GM21381 (cell line): Measurements from ENCODE around the gene LCP2.

Experiments
- ATAC-seq: cut with Tn5 transposase; IDR thresholded peaks from one replicate; pipeline ENCODE4 v1.9.1; 2021; ENCODE audit warnings: mild to moderate bottlenecking, moderate library complexity; ENCODE audit not compliant: unreplicated experiment

Gene LCP2

DNA sequence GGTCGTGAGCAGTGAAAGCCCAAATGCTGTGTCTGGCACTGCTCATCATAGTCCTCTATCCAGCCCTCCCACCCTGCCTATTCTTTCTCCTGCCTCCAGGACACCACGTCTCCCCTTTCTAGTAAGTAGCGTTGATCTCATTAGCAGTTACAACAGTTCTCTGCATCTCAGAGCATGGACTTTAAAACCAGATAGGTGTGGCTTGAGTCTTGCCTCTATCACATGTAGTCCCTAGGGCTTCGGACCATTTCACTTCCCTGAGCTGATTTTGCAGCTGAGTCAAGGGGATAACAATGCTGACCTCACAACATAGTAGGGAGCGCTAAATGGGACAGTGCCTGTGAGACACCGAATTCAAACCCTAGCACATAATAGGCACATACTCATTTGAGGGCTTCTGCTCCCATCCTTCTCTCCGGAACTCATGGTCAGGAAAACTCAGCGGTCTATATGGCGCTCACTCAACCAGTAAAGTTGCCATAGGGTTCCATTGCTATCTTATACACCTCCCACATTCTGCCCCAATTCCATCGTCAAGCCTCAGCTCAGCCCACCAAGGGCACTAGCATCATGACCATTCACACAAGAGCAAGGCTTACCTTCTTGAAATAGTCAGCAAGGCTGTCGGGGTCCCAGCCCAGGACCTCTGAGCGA, 515 bp downstream of the LCP2 start:
- peak; percentile 44 for ATAC-seq

DNA sequence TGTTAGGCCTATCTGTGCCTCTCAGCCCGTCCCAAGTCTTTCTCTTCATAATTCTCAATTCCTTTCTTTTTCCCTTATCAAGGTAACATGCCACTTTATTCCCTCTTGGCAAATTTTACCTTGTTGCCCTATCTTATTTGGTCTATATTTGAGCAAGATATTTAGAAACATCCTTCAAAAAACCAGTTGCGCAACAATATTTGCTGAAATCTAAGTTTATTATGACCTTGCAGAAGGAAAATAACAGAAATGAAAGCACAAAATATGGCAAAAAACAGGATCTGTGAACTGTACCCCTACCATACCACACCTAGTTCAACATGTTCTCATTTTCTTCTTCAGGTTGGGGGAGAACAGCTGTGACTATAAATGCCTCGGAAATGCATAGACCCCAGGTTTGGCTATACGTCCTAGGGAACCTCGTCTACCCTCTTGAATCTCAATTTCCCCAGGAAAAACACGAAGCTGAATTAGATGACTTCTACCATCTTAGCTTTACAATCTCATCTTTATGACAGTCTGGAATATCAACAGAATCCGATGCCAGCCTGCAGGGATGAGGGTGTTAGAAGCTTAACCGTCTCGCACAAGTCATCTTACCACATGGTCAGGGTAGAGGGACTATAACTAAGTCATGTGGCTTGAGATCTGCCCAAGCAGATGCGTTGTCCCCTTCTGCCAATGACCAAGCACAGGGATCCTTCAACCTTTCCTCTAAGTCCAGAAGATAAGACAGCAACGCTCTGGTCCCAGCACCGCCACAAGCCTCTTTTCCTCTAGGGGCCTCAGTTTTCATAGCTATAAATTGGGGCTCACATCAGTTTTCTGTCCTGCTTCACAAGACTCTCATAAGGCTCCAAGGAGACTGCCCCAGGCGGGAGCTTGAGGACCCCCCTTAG, 1.3 kb downstream of the LCP2 start:
- no peak for ATAC-seq

DNA sequence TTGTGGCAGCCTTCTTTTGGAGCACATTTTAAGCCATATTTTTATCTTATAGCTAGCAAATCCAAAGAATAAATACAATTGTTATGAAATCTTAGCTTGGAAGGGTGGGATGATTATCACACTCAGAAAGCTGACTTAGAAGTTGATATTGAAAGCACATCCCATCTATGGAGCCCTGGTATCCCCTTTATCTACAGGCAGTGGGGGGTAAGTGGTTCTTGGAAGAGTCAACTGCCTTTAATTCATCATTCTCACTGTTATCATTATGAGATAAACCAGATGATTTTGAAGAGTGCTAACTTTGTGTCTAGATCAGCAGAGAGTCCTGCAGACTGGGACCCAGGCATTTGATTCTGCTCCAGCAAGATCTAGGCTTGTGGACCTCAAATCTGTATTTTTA, 3.0 kb downstream of the LCP2 start:
- ATAC-seq: no peak

DNA sequence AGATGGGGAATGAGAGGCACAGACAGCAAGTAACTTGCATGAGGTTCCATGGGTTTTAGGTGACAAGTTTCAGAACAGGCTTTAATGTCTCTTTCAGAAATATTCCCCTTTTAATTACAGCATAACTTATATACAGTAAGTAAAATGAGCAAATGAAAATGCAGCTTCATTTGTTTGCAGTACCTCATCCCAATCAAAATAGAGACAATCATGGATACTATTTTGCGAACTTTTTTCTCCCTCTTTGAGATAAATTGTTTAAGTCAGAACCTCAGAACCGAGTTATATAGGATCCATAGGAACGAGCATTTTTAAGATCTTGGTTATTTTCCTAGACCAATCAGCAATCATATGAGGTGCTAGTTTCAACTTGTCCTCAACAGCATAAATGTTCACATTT, 3.5 kb downstream of the LCP2 start:
- no peak for ATAC-seq

DNA sequence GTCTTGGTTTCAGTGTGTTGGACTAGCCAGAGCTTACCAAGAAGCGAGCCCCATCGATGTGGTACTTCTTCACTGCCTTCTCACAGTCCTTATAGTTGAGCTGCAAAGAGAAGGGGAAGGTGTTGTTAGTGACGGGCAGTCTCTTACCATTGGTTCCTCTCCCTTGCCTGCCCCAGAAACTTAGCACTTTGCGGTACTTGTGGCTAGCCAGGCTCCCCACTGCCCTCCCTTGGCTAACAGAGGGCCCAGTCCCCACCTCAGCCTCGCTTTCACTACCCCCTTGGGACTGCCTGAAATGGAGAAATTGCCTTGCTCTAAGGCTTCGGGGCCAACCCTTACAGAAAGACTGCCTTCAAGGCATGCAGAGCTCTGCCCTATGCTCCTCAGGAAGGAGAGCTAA, 4.3 kb downstream of the LCP2 start:
- ATAC-seq: peak; percentile 81

DNA sequence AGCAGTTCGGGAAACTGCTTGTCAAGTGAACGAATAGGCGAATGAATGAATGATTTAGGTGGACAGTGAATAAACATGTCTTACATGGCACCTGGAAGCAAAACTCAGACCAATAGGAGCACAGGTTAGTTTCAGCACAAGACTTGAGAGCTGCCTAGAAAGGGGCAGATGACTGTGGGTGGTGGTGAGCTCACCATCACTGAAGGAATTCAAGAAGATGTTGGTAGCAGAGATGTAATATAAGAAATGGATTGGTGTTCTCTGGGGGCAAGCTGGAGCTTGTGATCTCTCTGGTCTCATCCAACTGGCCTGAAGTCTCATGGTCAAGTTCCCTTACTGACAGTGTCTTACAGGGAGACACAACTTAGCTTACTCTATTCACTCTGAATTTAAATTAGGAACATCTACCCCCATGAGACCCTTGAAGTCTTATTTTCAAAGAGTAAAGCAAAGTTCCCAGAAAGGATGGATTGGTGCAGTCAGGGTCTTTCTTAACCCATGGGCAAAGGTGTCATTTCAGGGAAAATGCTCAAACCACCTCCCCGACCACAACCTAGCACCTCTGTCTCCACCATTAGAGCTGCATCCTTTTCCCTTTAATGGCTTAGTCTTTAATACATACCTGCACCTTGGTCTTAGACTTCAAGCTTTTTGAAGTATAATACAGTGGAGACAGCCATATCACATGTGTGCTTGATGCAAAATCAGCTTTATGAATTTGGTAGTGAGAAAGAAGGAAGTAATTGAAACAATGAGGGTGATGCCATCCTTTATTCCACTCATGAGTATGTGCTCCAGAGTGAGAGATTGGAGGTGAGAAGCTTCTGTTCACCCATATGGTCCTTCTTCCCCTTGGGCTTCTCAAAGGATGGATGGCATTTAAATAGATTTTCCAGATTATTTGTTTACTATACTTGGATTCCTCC, 5.1 kb downstream of the LCP2 start:
- no peak for ATAC-seq

DNA sequence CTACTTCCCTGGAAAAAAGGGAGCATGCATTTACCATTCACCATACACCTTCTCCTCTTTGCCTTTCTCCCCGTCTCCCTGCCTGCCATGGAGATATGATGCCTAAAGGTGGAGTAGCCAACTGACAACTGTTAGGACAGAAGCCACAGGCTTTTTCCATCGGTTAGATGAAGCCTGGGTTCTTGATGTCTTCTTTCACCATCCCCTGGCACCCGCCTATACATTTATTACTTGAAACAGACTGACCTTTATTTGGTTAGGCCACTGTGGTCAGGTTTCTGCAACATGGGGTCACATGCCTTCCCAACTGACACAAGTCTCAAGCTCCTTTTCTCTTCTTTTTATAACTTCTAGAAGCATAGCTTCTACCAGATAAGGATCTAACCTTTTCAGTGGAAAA, 7.1 kb downstream of the LCP2 start:
- ATAC-seq: no peak

DNA sequence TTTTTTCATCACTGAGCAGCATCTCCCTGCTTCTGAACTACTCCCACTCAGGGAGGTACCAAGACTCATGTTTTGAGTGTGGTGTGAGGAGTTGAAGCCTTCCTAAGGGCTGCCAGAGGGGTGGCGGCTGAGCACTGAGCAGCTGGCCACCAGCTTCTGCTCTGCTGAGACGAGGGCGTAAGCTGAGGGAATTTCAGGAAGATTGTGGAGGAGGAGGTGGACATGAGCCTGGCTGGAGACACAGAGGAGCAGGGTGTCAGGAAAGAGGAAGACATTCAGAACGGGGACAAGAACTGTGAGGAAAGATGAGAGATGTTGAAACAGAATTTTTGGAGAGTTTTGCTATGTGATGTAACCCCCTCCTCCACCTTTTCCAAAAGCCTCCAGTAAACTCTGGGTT, 7.8 kb downstream of the LCP2 start:
- no peak for ATAC-seq

DNA sequence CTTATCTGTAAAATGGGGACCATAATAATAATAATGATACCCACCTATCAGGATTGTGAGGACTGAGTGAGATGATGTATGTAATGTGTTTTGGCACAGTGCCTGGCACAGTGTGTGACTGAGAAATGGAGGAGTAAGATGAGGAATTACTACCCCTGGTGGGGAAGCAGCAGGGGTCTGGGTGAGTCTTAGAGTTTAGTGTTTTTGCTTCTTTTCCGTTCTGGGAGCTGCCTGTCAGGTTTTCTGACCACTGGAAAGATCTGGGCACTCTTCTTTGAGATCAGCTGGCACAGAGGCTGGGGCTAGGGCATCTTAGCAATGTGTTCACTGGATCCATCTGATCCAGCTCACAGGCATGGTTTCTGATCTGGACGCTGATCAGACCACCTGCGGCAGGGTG, 8.5 kb downstream of the LCP2 start:
- no peak for ATAC-seq

DNA sequence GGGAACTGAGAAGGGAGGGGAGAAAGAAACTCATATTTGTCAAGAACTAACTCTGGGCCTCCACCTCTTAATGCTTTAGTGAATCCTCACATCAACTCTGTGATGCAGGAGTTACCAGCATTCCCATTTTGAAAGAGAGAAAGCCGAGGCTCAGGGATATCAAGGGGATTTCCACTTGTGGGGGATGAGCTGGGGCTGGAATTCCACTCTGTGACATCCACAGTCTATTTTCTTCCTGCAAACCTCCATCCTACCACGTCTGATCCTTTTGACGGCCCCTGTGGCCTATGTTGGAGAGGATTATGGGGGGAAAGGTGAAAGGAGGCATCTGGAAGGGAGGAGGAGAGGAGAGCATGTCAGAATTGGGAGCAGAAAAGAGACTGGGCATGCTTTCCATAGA, 9.0 kb downstream of the LCP2 start:
- ATAC-seq: no peak

DNA sequence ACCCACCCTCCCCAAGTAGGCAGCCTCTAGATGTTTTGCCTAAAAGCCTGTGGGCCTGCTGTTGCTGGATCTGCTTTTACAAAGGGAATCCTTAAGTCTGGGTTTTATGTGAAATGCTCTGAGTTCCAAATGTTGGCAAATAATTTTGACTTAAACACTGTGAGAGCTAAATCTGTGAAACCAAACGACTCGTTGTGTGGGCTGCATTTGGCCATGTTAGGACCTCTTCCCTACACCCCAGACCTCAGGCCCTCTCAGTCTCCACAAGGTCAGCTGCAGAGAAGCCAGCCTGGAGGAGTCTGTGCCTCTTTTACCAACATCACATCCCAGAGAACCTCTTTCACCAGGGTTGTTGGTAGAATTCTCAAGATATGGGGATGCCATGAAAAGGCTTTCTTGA, 9.4 kb downstream of the LCP2 start:
- no peak for ATAC-seq

DNA sequence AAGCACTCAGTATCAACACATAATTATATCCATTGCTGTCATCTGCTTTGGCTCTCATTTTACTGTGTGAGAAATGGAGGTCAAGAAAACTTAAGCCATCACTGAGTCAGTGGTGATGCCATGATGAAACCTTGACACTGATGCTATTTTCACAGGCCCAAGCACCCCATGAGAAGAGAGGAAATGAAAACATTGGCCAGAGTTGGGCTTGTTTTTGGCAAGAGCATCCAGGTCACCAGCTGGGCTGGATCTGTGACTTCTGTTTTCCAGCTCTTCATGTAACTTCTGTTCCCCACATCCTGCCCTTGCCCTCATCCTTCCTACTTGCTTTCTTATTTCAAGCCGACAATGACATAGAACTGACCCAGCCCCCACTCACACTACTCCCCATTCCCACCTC, 10.0 kb downstream of the LCP2 start:
- ATAC-seq: no peak

DNA sequence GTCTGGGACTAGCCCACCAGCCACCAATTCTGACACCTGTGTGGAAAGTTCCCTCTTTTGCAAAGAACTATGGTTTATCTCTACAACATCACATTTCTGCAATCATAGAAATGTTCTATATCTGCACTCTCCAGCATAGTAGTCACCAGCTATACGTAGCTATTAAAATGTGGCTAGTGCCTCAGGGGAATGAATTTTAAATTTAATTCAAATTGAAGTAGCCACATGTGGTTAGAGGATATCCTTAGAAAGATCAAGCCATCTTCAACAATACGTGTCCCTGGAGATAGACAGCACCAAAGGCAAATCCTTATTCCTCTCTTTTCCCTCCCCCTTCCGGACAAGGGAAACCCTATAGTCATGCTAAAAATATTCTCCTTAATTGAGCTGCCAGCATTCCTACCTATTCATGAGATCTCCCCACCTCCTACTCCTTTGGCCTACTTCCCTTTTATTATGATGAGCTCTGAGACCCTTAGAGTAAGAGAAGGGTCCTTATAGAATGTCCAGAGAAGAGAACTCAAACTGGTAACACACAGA, 11.1 kb downstream of the LCP2 start:
- no peak for ATAC-seq

DNA sequence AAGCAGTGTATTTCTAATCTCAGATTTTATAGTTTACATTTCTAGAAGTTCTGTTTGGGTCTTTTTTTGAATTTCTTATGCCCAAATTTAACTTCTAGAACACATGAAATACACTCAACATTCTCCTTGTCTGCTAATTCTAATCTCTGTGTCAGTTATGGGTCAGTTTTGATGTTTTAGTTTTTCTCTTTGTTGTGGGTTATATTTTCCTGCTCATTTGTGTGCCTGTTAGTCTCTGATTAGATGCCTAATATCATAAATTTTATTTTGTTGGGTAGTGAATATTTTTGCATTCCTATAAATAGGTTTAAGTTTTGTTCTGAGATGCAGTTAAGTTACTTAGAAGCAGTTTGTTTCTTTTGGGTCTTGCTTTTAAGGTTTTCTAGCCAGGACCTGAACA, 12.4 kb downstream of the LCP2 start:
- no peak for ATAC-seq

DNA sequence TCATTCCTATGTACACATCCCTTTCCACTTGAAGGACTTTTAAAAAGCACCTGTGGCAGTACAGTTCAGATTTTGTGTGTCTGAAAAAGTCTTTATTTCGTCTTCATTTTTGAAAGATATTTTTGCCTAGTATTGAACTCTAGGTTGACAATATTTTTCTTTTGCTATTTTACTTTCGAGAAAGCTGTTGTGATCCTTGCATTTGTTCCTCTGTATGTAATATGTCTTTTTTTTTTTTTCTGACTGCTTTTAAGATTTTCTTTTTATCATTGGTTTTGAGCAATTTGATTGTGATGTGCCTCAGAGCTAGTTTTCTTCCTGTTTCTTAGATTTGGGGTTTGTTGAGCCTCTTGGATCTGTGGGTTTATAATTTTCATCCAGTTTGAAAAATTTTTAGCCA, 13.3 kb downstream of the LCP2 start:
- no peak for ATAC-seq

DNA sequence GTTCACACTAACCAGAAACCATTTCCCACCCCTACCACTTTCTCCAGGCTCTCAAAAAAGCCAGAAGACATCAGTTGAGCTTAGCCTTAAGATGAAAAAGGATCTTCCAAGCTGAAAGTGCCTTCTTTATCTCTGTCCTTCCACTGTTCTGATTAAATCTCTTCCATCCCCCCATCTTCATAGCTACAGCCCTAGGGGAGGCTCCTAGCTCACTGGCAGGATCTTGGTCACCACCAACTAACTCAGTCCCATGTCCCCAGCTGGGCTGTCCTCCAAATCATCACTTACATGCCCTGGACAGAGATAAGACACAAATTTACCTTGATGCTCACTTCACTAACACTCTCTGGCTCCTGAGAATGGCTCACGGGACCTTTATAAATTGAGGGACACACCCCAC, 14.3 kb downstream of the LCP2 start:
- ATAC-seq: no peak

DNA sequence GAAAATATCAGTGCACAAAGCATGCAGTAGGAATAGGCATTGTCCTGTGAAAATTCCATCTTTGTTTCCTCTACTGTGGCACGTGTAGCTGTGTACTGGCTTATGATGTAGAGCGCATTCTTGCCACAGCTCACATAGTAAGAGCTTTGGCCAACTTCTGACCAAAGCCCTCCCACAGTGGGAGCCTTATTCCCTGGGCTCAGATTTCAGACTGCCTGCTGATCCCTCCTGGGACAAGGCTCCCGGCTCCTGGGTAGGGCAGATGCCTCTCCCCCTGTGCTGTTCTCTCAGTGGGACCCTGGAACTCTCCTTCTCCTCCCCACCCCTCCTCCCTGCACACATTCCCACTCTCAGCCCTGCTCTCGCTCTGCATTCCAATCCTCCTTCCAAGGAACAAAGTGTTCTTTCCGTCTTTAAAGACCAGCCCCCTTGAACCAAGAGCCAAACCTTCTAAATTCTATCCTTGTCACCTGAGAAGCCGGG, 17.5 kb downstream of the LCP2 start:
- ATAC-seq: no peak

DNA sequence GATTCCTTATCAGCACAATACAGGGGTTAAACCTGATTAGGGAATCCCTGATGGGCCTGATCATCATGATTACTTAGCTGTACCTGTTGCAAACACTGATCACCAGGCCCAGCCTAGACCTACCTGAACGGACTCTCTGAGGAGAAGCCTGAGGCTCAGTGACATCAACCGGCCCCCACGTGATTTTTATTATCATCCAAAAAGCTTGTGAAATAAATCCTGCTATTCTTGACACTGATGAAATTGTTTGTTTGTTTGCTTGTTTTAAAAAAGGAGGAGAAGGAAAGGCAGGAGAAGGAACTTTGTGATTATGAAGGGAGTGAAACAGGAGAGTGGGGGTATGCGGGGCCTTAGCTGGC, 18.1 kb downstream of the LCP2 start:
- ATAC-seq: no peak

DNA sequence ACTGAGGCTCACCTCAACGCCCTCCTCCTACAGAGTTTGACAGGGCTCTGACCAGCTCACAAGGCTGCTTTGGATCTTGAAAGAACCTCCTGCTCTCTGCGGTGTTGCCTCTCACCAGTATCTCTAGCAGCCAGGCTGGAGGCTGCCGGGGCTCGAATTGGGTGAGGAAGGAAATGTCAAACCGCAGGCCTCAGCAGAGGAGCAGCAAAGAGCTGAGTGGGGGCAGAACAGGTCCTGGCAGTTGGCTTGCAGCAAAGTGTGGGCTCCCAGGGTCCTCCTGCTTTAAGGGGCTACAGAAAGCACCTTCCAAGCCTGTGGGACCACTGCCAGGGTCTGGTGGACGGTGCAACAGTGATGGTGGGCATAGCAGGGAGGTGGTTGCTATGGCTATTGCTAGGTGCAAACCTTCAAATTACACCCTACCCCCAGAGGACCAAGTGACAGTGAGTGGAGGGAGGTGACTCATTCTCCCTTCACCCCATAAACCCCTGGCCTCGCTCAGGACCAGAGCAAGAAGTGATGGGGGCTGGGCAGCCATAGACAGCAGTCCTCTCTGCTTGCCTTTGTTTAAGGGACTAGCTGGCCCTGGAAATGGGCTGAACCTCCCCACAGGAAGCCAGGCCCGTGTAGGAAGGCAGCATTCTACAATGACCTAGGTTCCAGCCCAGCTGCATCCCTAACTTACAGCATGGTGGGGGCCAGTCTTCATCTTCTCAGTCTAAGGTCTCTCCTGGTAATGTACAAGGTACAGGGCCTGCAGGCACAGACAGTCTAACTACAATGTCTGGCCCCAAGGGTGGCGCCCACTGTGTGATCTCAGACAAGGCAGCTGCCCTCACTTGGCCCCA, 18.7 kb downstream of the LCP2 start:
- ATAC-seq: peak; percentile 77

DNA sequence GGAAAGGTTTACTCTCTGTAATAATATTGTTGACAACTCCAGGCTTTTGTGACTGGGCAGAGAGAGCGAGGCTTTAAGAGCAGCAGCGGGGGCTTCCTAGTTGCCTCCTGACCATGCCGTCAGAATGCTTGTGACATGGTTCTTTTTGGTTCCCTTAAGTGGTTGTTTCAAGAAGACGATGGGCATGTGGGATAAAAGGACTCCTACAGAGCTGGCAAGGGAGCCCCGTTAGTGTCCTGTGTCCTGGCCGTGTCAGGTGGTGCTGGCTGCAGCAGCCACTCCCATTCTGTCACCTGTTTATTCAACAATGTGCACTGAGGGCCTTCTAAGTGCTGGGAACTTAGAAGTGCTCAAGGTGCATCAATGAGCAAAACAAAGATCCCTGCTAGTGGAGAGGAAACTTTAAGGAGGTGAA, 19.7 kb downstream of the LCP2 start:
- ATAC-seq: no peak
